ENCODE data around the gene TUBA1B.
"Not testable (repeated sequence)": the region's sequence is repeated elsewhere in the genome, so short reads cannot be mapped to it uniquely, and the experiment has no call there.

TUBA1B gene

DNA sequence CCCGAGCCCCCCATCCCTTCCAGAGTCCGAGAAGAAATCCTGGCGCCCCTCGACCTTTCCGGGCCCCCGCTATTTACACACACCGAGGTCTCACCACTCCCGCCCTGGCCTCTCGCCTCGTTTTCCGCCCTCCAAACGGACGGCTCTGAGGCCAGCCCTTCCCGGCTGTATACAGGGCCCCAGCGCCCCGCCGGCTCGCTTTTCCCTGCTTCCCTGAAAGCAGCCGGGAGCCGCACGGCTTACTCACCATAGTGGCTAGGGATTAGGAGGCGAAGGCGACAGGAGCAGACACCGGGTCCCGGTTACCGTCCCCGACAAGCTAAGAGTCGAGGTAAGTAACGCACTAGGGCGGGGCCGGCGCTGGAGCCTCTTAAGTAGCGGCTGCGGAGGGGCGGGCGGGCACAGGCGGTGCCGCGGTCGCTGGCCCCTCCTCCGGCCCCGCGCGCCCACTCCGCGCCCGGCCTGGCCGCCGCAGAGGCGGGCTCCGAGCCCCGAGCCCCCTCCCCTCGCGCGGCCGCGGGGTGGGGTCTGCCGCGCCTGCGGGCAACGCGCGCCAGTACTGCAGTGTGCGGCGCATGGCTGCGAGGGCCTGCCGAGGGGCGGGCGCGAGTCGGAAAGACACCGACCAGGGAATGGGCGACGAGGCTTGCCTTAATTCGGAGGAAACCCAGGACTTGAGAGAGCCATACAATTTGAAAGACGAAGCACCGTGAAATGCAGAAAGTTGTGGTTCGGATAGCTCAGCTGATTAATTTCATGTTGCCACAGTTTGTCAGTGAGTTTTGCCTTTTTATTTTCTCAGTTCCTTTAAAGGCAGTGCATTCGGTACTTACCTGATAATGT is at the start of gene TUBA1B:
TUBA1B (minus strand) TSS at position 345 of the 843 bp plus-strand sequence; CDS start at position 250, 95 bp downstream.
- in situ Hi-C loops (cut with HindIII; ENCODE audit: low sequenced_read_pairs): no loop called here

DNA sequence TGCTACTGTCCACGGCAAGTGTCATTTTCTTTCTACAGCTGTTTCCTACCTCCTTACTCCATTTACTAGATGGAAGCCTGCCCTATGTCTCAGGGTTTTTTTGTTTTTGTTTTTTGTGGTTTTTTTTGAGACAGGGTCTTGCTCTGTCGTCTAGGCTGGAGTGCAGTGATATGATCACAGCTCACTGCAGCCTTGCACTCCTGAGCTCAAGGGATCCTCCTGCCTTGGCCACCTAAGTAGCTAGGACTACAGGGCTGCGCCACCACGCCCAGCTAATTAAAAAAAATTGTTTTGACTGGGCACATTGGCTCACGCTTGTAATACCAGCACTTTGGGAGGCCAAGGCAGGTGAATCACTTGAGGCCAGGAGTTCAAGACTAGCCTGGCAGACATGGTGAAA is 43.0 kb upstream of the TUBA1B start:
- in situ Hi-C loops (cut with HindIII; ENCODE audit: low sequenced_read_pairs): no loop called here

DNA sequence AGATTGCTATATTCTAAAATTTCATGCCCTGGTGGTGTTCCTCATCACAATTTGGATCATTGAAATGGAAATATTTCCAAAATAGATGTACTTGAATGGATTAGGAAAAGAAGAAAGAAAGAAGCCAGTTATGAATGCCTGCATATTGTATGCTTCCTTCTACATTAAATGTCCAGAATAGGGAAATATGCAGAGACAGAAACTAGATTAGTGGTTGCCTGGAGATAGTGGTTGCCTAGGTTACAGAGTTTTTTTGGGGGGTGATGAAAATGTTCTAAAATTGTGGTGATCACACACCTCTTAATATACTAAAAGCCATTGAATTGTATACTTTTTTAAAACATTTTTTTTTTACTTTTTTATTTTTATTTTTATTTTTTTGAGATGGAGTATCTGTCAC is 39.7 kb upstream of the TUBA1B start:
- in situ Hi-C loops (cut with HindIII; ENCODE audit: low sequenced_read_pairs): no loop called here

DNA sequence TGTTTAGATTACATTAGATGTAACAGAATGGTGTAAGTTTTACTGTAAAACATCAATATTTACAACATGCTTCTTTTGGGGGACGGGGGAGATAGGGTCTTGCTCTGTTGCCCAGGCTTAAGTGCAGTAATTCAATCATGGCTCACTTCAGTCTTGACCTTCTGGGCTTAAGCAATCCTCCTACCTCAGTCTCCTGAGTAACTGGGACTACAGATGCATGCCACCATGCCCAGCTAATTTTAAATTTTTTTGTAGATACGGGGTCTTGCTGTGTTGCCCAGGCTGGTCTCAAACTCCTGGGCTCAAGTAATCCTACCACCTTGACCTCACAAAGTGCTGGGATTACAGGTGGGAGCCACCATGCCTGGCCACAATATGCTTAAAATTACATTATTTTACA is 33.9 kb upstream of the TUBA1B start:
- in situ Hi-C loops (cut with HindIII; ENCODE audit: low sequenced_read_pairs): no loop called here

- in situ Hi-C loops (cut with HindIII; ENCODE audit: low sequenced_read_pairs): not testable (repeated sequence)
These were observed 30.7 kb upstream of the TUBA1B start for GRCh38 chr12:49161901-49162300.

DNA sequence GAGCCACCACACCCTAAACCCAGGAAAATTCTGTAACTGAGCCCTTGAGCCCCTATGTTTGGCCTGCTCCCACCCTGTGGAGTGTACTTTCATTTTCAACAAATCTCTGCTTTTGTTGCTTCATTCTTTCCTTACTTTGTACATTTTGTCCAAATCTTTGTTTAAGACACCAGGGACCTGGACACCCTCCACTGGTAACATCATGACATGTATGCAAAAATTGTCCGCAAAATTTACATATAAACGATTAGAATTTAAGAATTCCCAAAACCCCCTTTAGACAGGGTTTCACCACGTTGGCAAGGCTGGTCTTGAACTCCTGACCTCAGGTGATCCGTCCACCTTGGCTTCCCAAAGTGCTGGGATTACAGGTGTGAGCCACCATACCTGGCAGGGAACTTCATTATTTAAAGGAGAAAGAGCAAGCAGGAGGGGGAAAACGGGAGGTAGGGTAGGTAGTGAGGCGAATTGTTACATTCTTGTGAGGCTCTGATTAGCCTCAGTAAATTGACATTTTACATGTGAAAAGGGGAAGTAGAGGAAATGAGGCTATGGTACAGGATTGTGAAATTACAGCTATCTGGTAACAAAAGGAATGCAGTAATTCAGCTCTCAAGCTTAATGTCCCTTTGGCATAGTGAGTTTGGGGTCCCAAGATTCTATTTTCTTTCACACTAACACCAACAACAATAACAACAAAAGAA is 30.0 kb upstream of the TUBA1B start:
- in situ Hi-C loops (cut with HindIII; ENCODE audit: low sequenced_read_pairs): no loop called here

DNA sequence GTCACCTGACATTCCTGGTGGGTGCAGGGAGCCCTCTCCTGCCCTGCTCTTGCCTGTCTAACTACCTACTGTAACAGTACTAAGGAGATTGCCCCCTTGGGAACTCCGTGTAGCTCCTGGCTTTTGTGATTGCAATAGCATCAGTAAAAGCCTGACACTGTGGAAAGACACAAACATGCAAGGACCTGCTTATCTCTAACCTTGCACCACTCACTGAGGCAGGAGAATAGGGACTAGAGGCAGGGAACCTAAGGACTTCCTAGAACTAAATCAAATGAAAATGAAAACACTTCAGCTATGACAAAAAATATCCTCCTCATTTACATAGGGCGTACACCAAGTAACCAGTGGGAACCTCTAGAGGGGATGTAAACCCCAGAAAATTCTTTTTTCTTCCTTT is 29.2 kb upstream of the TUBA1B start:
- in situ Hi-C loops (cut with HindIII; ENCODE audit: low sequenced_read_pairs): no loop called here

- in situ Hi-C loops (cut with HindIII; ENCODE audit: low sequenced_read_pairs): no loop called here
These were observed 23.0 kb upstream of the TUBA1B start for GRCh38 chr12:49154221-49154620.

DNA sequence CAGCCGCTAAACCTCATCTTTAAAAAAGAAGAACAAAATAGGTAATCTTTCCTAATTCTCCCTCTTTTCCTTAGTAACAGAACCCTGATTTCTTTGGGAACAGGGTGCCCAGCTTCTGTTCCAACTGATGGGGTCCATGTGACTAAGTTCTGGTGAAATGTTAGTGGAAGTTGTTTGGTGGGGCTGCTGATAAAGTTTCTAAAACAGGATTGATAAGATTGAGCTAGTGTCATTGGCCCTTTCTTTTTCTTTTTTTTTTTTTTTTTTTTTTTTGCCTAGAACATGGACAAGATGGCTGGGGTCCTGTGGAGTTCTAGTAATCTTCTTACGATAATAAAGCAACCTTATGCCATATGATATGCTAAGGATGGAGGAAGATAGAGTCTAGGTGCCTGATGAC is 16.2 kb upstream of the TUBA1B start:
- in situ Hi-C loops (cut with HindIII; ENCODE audit: low sequenced_read_pairs): no loop called here

- in situ Hi-C loops (cut with HindIII; ENCODE audit: low sequenced_read_pairs): no loop called here
These were observed 15.2 kb upstream of the TUBA1B start for GRCh38 chr12:49146406-49146805.

GRCh38 chr12:49144384-49144783 is 13.2 kb upstream of the TUBA1B start:
- in situ Hi-C loops (cut with HindIII; ENCODE audit: low sequenced_read_pairs): no loop called here

GRCh38 chr12:49138999-49139398 is 7.8 kb upstream of the TUBA1B start:
- in situ Hi-C loops (cut with HindIII; ENCODE audit: low sequenced_read_pairs): no loop called here

- in situ Hi-C loops (cut with HindIII; ENCODE audit: low sequenced_read_pairs): no loop called here
These were observed 7.4 kb upstream of the TUBA1B start for GRCh38 chr12:49138587-49138986.

DNA sequence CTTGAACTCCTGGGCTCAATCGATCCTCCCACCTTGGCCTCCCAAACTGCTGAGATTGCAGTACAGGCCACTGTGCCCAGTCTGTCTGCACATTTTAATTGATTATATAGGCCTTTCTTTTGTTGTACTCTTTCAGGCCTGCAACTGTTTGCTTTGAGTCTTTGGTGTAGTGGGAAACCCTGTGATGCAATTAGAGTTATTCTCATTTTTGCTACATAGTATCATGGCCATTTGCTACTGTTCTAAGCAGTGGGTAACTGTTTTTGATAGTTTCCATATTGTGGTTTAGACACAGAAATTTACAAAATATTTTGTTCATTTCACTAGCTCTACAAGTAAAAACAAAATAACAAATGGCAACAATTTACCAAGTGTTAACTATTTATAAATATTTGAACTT is 6.3 kb upstream of the TUBA1B start:
- in situ Hi-C loops (cut with HindIII; ENCODE audit: low sequenced_read_pairs): no loop called here

GRCh38 chr12:49136997-49137396 is 5.8 kb upstream of the TUBA1B start:
- in situ Hi-C loops (cut with HindIII; ENCODE audit: low sequenced_read_pairs): not testable (repeated sequence)

DNA sequence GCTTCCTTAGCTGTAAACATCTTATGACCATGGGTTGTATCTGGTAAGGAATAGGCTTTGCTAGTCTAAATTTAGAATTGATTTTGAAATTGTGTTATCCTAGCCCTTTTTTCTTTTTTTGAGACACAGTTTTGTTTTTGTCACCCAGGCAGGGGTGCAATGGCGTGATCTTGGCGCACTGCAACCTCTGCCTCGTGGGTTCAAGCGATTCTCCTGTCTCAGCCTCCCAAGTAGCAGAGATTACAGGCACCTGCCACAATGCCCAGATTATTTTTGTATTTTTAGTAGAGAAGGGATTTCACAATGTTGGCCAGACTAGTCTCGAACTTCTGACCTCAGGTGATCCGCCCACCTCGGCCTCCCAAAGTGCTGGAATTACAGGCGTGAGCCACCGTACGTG is 2.4 kb upstream of the TUBA1B start:
- in situ Hi-C loops (cut with HindIII; ENCODE audit: low sequenced_read_pairs): no loop called here

DNA sequence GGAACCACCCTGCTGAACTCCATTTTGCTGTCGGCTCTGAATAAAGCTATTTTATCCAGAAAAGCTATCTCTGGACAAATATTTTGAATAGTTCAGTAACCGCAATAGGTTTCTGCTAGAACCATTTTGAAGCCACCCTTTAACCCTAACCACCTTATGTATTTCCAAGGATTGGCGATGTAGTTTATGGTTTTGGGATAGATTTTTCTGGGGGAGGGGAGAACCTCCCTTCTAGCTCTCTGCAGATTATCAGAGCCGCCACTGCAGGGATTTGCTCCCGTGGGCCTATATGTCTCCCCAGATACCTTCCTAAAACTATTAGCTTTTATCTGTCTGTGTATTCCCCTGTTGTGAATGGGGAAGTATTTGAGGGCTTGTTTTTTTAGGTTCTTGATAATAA is 1.8 kb upstream of the TUBA1B start:
- in situ Hi-C loops (cut with HindIII; ENCODE audit: low sequenced_read_pairs): no loop called here

DNA sequence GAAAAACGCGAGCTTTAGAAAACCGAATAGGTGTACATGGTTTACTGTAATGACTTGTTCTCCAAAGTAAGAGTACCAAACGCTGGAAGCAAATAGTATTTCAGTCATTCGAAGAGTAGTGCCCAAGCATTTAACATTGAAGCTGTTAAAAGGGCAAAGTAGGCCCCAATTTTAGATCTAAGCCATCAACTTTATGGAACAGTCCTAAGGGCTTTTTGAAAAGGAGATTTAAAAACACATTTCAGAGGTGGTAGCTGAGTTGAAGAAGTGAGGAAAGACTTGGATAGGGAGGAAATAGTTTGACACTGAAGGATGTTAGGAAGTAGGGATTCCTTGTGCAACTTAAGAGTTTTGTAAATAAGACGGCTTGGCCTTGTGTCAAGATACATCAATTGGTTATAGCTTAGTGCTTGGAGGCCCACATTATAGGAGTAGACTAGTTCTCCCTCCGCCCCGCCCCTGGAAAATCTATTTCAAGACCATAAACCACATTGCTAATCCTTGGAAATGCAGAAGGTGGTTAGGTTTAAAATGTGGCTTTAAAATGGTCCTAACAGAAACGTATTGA is 783 bp upstream of the TUBA1B start:
- in situ Hi-C loops (cut with HindIII; ENCODE audit: low sequenced_read_pairs): no loop called here

DNA sequence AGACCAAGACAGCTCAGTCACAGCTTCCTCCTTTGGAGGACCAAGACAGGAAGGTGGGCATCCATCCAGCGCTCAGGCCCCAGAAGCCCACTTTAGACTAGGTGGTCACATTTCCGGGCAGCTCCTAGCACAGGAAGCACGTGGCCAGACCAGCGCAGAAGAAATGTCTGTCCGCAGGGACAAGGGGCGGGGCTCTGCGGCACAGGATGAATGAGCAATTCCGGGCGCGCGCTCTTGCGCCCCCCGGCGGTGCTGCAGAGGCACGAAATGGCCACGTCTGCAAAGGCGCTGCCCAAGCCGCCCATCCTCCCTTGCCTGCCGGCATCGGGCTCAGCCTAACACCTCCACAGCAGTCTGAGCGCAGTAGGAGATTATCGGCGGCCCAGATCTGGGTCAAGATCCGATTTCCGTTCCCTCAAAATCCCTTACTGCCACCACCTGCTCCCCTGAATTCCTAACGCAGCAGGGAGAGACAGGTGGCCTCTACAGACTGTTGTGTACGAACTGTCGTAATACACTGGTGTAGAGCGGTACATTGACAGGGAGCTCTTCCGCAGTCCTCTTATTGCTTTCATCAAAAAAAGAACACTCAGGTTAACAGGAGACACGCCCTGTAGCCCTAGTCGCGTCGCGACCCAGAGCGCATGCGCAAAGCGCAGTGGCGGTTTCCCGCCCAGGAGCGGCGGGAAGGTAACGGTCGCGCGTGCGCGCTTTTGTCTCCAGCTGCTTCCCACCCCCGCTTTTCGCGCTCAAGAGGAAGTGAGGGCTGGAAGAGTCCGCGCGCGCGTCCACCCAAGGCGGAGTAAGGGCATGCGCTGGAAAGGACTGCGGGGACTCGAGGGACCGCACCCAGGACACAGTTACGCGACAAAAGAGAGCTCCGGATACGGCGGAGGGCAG is 794 bp downstream of the TUBA1B start:
- in situ Hi-C loops (cut with HindIII; ENCODE audit: low sequenced_read_pairs): no loop called here

GRCh38 chr12:49129332-49130150 is 1.7 kb downstream of the TUBA1B start:
- in situ Hi-C loops (cut with HindIII; ENCODE audit: low sequenced_read_pairs): no loop called here

Measured in DLD1 (cell line).